Mucosa of rectum (tissue), 2 donors: ENCODE data around the gene OR4K17.
"Not testable (repeated sequence)": the region's sequence is repeated elsewhere in the genome, so short reads cannot be mapped to it uniquely, and the experiment has no call there.

Experiments used
- H3K27ac ChIP-seq, 2 donors: one replicate each; pipeline ENCODE4 v1.7.0; 2013; ENCODE audit warnings: inconsistent platforms in 2 of 2, low read depth in 2 of 2, low read length in 2 of 2
- H3K27me3 ChIP-seq, 2 donors: one replicate each; pipeline ENCODE4 v1.7.0; 2013; ENCODE audit warnings: low read length in 2 of 2; ENCODE audit not compliant: control insufficient read depth in 2 of 2, insufficient read depth in 2 of 2
- H3K36me3 ChIP-seq, 2 donors: one replicate each; pipeline ENCODE4 v1.7.0; 2013; ENCODE audit warnings: low read length in 2 of 2; ENCODE audit not compliant: control insufficient read depth in 2 of 2, insufficient read depth in 2 of 2
- H3K4me1 ChIP-seq, 2 donors: one replicate each; pipeline ENCODE4 v1.7.0; 2013; ENCODE audit warnings: low read length in 2 of 2, mild to moderate bottlenecking in 1 of 2; ENCODE audit not compliant: control insufficient read depth in 2 of 2, insufficient read depth in 2 of 2
- H3K4me3 ChIP-seq, 2 donors: one replicate each; pipeline ENCODE4 v1.7.0; 2013; ENCODE audit warnings: low read length in 2 of 2
- H3K9ac ChIP-seq, 2 donors: one replicate each; pipeline ENCODE4 v1.7.0; 2013; ENCODE audit warnings: low read length in 2 of 2, low read depth in 1 of 2, mild to moderate bottlenecking in 1 of 2
- H3K9me3 ChIP-seq, 2 donors: one replicate each; pipeline ENCODE4 v1.7.0; 2013; ENCODE audit warnings: low read length in 2 of 2; ENCODE audit not compliant: control insufficient read depth in 2 of 2
- donor health status: healthy.
- donor health status: Normal muscosa, but diverticular disease.

The OR4K17 gene

GRCh38 chr14:20164462-20164861 is 53.9 kb downstream of the OR4K17 start:
- Histone ChIP-seq H3K9ac (no peak overlapping the region), H3K9me3 (peaks cover 0 to 7% of the 10 kb centered on the region in 2 donors), H3K4me1 (no peaks in the 10 kb centered on the region), H3K27me3 (no peaks in the 10 kb centered on the region), H3K4me3 (no peak overlapping the region), H3K36me3 (no peaks in the 10 kb centered on the region), H3K27ac (no peak overlapping the region)

GRCh38 chr14:20167091-20167490 is 56.6 kb downstream of the OR4K17 start:
- no peaks in the 10 kb centered on the region for H3K27me3 ChIP-seq
- peaks cover 0 to 7% of the 10 kb centered on the region in 2 donors for H3K9me3 ChIP-seq
- H3K9ac ChIP-seq: no peak overlapping the region
- no peak overlapping the region for H3K4me3 ChIP-seq
- no peak overlapping the region for H3K27ac ChIP-seq
- no peaks in the 10 kb centered on the region for H3K36me3 ChIP-seq
- H3K4me1 ChIP-seq: no peaks in the 10 kb centered on the region

- not testable (repeated sequence) for H3K9me3 ChIP-seq, H3K27ac ChIP-seq, H3K27me3 ChIP-seq
Observed at GRCh38 chr14:20169852-20170251, 59.3 kb downstream of the OR4K17 start.

More at GRCh38 chr14:20169852-20170251, 59.3 kb downstream of the OR4K17 start:
- not testable (repeated sequence) for H3K9ac ChIP-seq, H3K4me3 ChIP-seq, H3K36me3 ChIP-seq, H3K4me1 ChIP-seq
